Thyroid gland (tissue), 4 donors: Measurements from ENCODE around the gene CXCL6. TPM values are rescaled to one million over a fixed set of nuclear protein-coding genes. Genes with fewer than 3 reads are reported as not detected.

Experiments used
- DNase-seq, 2 donors: peaks; one replicate each; pipeline ENCODE4 v3.0.0-alpha.2; 2019
- H3K27ac ChIP-seq, 3 donors: fragments of 200-600 bp; sonication (generic); 1 replicate in 2 of 3; 2 replicates in 1 of 3; pipeline ENCODE4 v1.5.1; 2016 to 2019; ENCODE audit warnings: mild to moderate bottlenecking in 1 of 3, moderate library complexity in 1 of 3
- H3K27me3 ChIP-seq: fragments of 200-600 bp; sonication (generic); one replicate; pipeline ENCODE4 v1.5.1; 2019
- H3K36me3 ChIP-seq, 2 donors: fragments of 200-600 bp; sonication (generic); one replicate each; pipeline ENCODE4 v1.5.1; 2016 to 2019
- H3K4me1 ChIP-seq, 2 donors: fragments of 200-600 bp; sonication (generic); one replicate each; pipeline ENCODE4 v1.5.1; 2017 to 2019
- H3K4me3 ChIP-seq, 3 donors: fragments of 200-600 bp; sonication (generic); replicated peaks in 1 of 3; 1 replicate in 2 of 3; 2 replicates in 1 of 3; pipeline ENCODE4 v1.5.1; 2016; ENCODE audit warnings: mild to moderate bottlenecking in 1 of 3
- H3K9me3 ChIP-seq: fragments of 200-600 bp; sonication (generic); one replicate; pipeline ENCODE4 v1.5.1; 2017
- CTCF ChIP-seq, 6 experiments: fragments of 200-600 bp in 3 of 6; fragments of 450-650 bp in 3 of 6; sonication (generic) in 3 of 6; IDR thresholded peaks; one replicate each; pipeline ENCODE4 v1.5.1; 2016 to 2019; ENCODE audit warnings: antibody characterized with exemption in 6 of 6, mild to moderate bottlenecking in 2 of 6, inconsistent platforms in 1 of 6, moderate library complexity in 1 of 6
- POLR2A ChIP-seq, 2 donors: fragments of 450-650 bp; IDR thresholded peaks; one replicate each; pipeline ENCODE4 v1.6.1; 2017; ENCODE audit warnings: antibody characterized with exemption in 2 of 2, mild to moderate bottlenecking in 2 of 2, moderate library complexity in 1 of 2
- WGBS, 2 donors: methylation state at CpG; one replicate each; pipeline ENCODE4 v1.1.5; 2017; 5-methylcytosine and 5-hydroxymethylcytosine counted together
- intact Hi-C: fragments of 100-400 bp; cut with DNase I; formaldehyde crosslinking; loops from one replicate; pipeline ENCODE4 v1.15.1; 2023
- total RNA-seq, 4 donors: library from RNA; depleted of rRNA; stranded (reverse); fragments of >200 nt; gene quantifications; one replicate each; pipeline ENCODE4 v1.2.3, GENCODE V29; 2016

CXCL6 gene
- total RNA-seq, 4 donors from 2014 or later, result not detected

GRCh38 chr4:73852771-73853170 is 16.3 kb downstream of the CXCL6 start:
- H3K36me3 ChIP-seq, result no peaks in the 10 kb centered on the region
- H3K4me1 ChIP-seq, result no peaks in the 10 kb centered on the region
- intact Hi-C loops, result no loop called here
- TF ChIP-seq CTCF (IDR thresholded peaks at IDR 0.05), result no peak
- TF ChIP-seq POLR2A (IDR thresholded peaks at IDR 0.05), result no peak
- no peaks in the 10 kb centered on the region for H3K9me3 ChIP-seq
- no peak overlapping the region for H3K27ac ChIP-seq
- H3K27me3 ChIP-seq, result no peaks in the 10 kb centered on the region
- no peak overlapping the region for H3K4me3 ChIP-seq
- DNase-seq, result no peak

GRCh38 chr4:73853246-73853704 is 16.8 kb downstream of the CXCL6 start, which contains the start of gene PF4V1:
TSS of gene PF4V1 (plus strand) at chr4:73853296. CDS start at chr4:73853363, 67 bp downstream.
- intact Hi-C loops, result no loop called here
- no peak within 1 kb of the TSS for H3K4me3 ChIP-seq
- no peaks in the 10 kb centered on the region for H3K9me3 ChIP-seq
- H3K36me3 ChIP-seq, result no peaks in the 10 kb centered on the region
- no peak within 1 kb of the TSS for H3K27ac ChIP-seq
- peak in 1 of 2 donors; percentile 37 for DNase-seq
- WGBS, 2 donors, result 20 to 35% methylated on average over 6 to 16 of the region's 22 CpGs
- no peaks in the 10 kb centered on the region for H3K27me3 ChIP-seq
- H3K4me1 ChIP-seq, result no peaks in the 10 kb centered on the region
- peak in 1 of 6 experiments; percentile 23 for TF ChIP-seq CTCF (IDR thresholded peaks at IDR 0.05)
- TF ChIP-seq POLR2A (IDR thresholded peaks at IDR 0.05), result no peak

GRCh38 chr4:73853718-73854473 is 17.4 kb downstream of the CXCL6 start:
- WGBS, 2 donors, result 44 to 46% methylated on average over 8 of the region's 8 CpGs

GRCh38 chr4:73855406-73855805 is 18.9 kb downstream of the CXCL6 start:
- no peak for TF ChIP-seq POLR2A (IDR thresholded peaks at IDR 0.05)
- TF ChIP-seq CTCF (IDR thresholded peaks at IDR 0.05), result no peak
- intact Hi-C loops, result no loop called here
- Histone ChIP-seq H3K27me3 (no peaks in the 10 kb centered on the region), H3K9me3 (no peaks in the 10 kb centered on the region), H3K4me3 (no peak overlapping the region), H3K27ac (no peak overlapping the region), H3K36me3 (no peaks in the 10 kb centered on the region), H3K4me1 (peaks cover 7 to 9% of the 10 kb centered on the region in 2 donors)
- no peak for DNase-seq
- 74 to 76% methylated on average over 4 of the region's 4 CpGs for WGBS, 2 donors

More at GRCh38 chr4:73853718-73854473, 17.4 kb downstream of the CXCL6 start:
- Histone ChIP-seq H3K27ac (no peak overlapping the region), H3K4me3 (no peak overlapping the region), H3K27me3 (no peaks in the 10 kb centered on the region), H3K36me3 (no peaks in the 10 kb centered on the region), H3K4me1 (no peaks in the 10 kb centered on the region), H3K9me3 (no peaks in the 10 kb centered on the region)
- TF ChIP-seq CTCF (IDR thresholded peaks at IDR 0.05), result no peak
- TF ChIP-seq POLR2A (IDR thresholded peaks at IDR 0.05), result no peak
- intact Hi-C loops, result no loop called here
- no peak for DNase-seq

GRCh38 chr4:73856518-73856917 is 20.0 kb downstream of the CXCL6 start:
- intact Hi-C loops, result no loop called here
- no peaks in the 10 kb centered on the region for H3K27me3 ChIP-seq
- no peak for TF ChIP-seq POLR2A (IDR thresholded peaks at IDR 0.05)
- TF ChIP-seq CTCF (IDR thresholded peaks at IDR 0.05), result no peak
- H3K36me3 ChIP-seq, result no peaks in the 10 kb centered on the region
- H3K4me1 ChIP-seq, result peaks cover 7 to 9% of the 10 kb centered on the region in 2 donors
- H3K27ac ChIP-seq, result no peak overlapping the region
- no peaks in the 10 kb centered on the region for H3K9me3 ChIP-seq
- H3K4me3 ChIP-seq, result no peak overlapping the region
- DNase-seq, result no peak
